Right atrium auricular region (tissue), 2 donors: Measurements from ENCODE around the gene FAM110C. TPM values are rescaled to one million over a fixed set of nuclear protein-coding genes. Genes with fewer than 3 reads are reported as not detected.

Experiments
- DNase-seq: peaks from one replicate; pipeline ENCODE4 v3.0.0-alpha.2; 2019; ENCODE audit warnings: low spot score
- H3K27ac ChIP-seq, 2 donors: fragments of 200-600 bp; sonication (generic); 1 replicate in 1 of 2; 2 replicates in 1 of 2; pipeline ENCODE4 v1.5.1; 2016 to 2019
- H3K27me3 ChIP-seq, 2 donors: fragments of 200-600 bp; sonication (generic); one replicate each; pipeline versions ENCODE4 v1.5.1 to v1.6.0; 2017 to 2019
- H3K36me3 ChIP-seq: fragments of 200-600 bp; sonication (generic); one replicate; pipeline ENCODE4 v1.5.1; 2016
- H3K4me1 ChIP-seq, 2 donors: fragments of 200-600 bp; sonication (generic); one replicate each; pipeline versions ENCODE4 v1.5.1 to v1.6.0; 2017 to 2019
- H3K4me3 ChIP-seq, 2 donors: fragments of 200-600 bp; sonication (generic); 1 replicate in 1 of 2; 2 replicates in 1 of 2; pipeline ENCODE4 v1.5.1; 2017 to 2019; ENCODE audit warnings: mild to moderate bottlenecking in 1 of 2, moderate library complexity in 1 of 2
- H3K9me3 ChIP-seq, 2 donors: fragments of 200-600 bp; sonication (generic); one replicate each; pipeline ENCODE4 v1.5.1; 2019
- CTCF ChIP-seq, 2 donors: fragments of 200-600 bp; sonication (generic); IDR thresholded peaks; one replicate each; pipeline ENCODE4 v1.5.1; 2019; ENCODE audit warnings: antibody characterized with exemption in 2 of 2
- total RNA-seq, 2 donors: library from RNA; depleted of rRNA; stranded (reverse); fragments of >200 nt; gene quantifications; one replicate each; pipeline ENCODE4 v1.1.0, GENCODE V29; 2016

Gene FAM110C
- 10 to 100 TPM in 1 of 2 donors, 1 to 10 TPM in 1; 8.3 to 12.4 TPM for total RNA-seq

DNA sequence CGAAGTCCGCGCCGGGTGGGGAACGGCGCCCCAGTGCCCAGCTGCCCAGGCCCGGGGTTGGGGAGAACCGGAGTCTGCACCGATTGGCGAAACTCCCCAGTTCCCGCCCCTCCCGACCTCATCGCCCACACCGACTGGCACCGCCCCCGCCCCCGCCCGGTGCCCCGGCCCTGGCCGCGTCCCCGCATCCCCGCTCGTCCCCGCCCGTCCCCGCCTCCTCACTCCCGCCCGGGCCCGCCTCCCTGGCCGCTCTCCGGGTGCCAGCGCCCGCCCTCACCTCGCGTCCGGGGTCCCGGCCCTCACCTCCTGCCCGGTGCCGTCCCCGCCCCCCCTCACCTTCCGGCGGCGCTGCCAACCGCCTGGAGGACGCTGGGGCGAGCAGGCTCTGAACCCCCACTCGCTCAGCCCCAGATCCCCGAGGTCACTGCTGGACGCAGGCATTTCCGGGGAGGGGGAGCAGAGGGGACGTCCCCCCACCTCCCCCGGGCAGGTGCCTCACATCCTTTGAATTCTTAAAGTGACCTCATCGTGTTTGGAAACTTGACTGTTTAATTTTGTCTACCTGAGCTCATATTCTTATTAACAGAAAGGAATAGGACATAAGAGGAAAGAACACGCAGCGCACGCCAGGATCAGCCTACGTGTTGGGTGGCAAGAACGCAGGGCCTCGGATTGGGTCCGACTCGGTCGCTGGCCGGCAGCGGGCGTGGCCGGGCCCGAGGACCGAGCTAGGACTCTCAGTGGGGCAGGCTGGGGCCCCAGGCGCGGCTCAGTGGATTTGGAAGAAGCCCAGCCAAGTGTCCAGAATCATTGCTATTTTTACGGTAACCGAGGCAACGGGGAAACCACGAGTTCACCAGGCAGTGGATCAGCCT, at the start of gene FAM110C:
Gene FAM110C, minus strand, starts transcription at position 35 of the 875 bp plus-strand sequence. CDS start 120 bp downstream, outside the sequence.
- Histone ChIP-seq H3K4me3 (peak within 1 kb of the TSS; percentile 59 to 61), H3K4me1 (peaks cover 0 to 22% of the 10 kb centered on the region in 2 donors), H3K9me3 (no peaks in the 10 kb centered on the region), H3K27me3 (peaks cover 0 to 3% of the 10 kb centered on the region in 2 donors), H3K36me3 (no peaks in the 10 kb centered on the region), H3K27ac (peak within 1 kb of the TSS; percentile 79 to 88)
- no peak for TF ChIP-seq CTCF (IDR thresholded peaks at IDR 0.05)
- DNase-seq = peak; percentile 65

- no peak for DNase-seq
- Histone ChIP-seq H3K4me3 (no peak overlapping the region), H3K4me1 (no peaks in the 10 kb centered on the region), H3K36me3 (no peaks in the 10 kb centered on the region), H3K9me3 (no peaks in the 10 kb centered on the region), H3K27ac (no peak overlapping the region), H3K27me3 (no peaks in the 10 kb centered on the region)
- TF ChIP-seq CTCF (IDR thresholded peaks at IDR 0.05) = no peak
Observed at GRCh38 chr2:92326-92725, 46.0 kb upstream of the FAM110C start.

- H3K27ac ChIP-seq = no peak overlapping the region
- DNase-seq = no peak
- H3K4me1 ChIP-seq = no peaks in the 10 kb centered on the region
- no peaks in the 10 kb centered on the region for H3K9me3 ChIP-seq
- H3K27me3 ChIP-seq = no peaks in the 10 kb centered on the region
- H3K4me3 ChIP-seq = peak overlapping the region in 1 of 2 donors; percentile 14
- H3K36me3 ChIP-seq = no peaks in the 10 kb centered on the region
- no peak for TF ChIP-seq CTCF (IDR thresholded peaks at IDR 0.05)
Observed at GRCh38 chr2:90645-91312, 44.5 kb upstream of the FAM110C start.

DNA sequence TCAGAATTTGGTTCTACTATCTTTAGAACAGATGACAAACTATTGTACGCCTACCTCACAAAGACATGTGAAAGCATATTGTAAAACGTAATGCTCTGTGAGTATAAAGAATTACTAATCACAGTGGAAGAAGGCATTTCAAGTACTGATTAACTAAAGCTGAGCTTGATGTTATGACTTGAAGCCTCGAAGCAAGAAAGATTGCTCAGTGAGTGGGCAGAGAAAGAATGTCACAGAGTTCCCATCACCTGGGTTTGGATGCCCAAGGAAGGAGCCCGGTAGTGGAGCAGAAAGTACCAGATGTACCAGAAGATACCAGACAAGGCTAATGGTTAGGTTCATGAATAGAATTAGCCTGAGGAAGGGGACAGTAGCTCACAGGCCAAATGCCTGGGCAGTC, 39.5 kb upstream of the FAM110C start:
- no peak for TF ChIP-seq CTCF (IDR thresholded peaks at IDR 0.05)
- no peaks in the 10 kb centered on the region for H3K27me3 ChIP-seq
- no peak for DNase-seq
- no peak overlapping the region for H3K27ac ChIP-seq
- H3K36me3 ChIP-seq = no peaks in the 10 kb centered on the region
- H3K9me3 ChIP-seq = no peaks in the 10 kb centered on the region
- no peaks in the 10 kb centered on the region for H3K4me1 ChIP-seq
- no peak overlapping the region for H3K4me3 ChIP-seq

- no peak for DNase-seq
- Histone ChIP-seq H3K9me3 (no peaks in the 10 kb centered on the region), H3K27ac (no peak overlapping the region), H3K27me3 (no peaks in the 10 kb centered on the region), H3K4me1 (no peaks in the 10 kb centered on the region), H3K4me3 (no peak overlapping the region), H3K36me3 (no peaks in the 10 kb centered on the region)
- TF ChIP-seq CTCF (IDR thresholded peaks at IDR 0.05) = no peak
Observed at GRCh38 chr2:84121-84520, 37.8 kb upstream of the FAM110C start.
